OCI-LY7 (cell line): ENCODE results near the gene CDKAL1. TPM values are rescaled to one million over a fixed set of nuclear protein-coding genes. Genes with fewer than 3 reads are reported as not detected.

ENCODE experiments used
- BruUV-seq: library from RNA; stranded (reverse); fragments of 400-500 nt; replicated peaks from 2 replicates; lab custom pipeline; 2021; lab: Mats Ljungman, UMichigan
- CTCF ChIA-PET: fragments of 300-600 bp; sonication (Branson Sonifier 250); formaldehyde crosslinking; loops from one replicate; lab custom pipeline; 2022; ENCODE audit warnings: antibody characterized with exemption; ENCODE audit not compliant: unreplicated experiment; lab: Charles Lee
- POLR2A ChIA-PET: fragments of 300-600 bp; sonication (Branson Sonifier 250); formaldehyde crosslinking; loops from one replicate; lab custom pipeline; 2022; ENCODE audit warnings: antibody characterized with exemption; lab: Charles Lee
- DNase-seq: peaks from one replicate; pipeline ENCODE4 v3.0.0-alpha.2; 2015; ENCODE audit warnings: low spot score
- H2AFZ ChIP-seq: fragments of 200-600 bp; sonication (generic), shearing (Covaris generic); 2 replicates; pipeline ENCODE4 v1.6.1; 2014; ENCODE audit warnings: mild to moderate bottlenecking, antibody characterized with exemption, low read length, moderate library complexity
- H3K27ac ChIP-seq: fragments of 200-600 bp; sonication (generic); 2 replicates; pipeline ENCODE4 v1.5.1; 2014; ENCODE audit warnings: mixed run types, low read depth, mild to moderate bottlenecking, moderate library complexity, low read length, inconsistent platforms; ENCODE audit not compliant: poor library complexity, severe bottlenecking
- H3K36me3 ChIP-seq: fragments of 200-600 bp; sonication (generic); 2 replicates; pipeline ENCODE4 v1.6.1; 2014; ENCODE audit warnings: mild to moderate bottlenecking, antibody characterized with exemption, low read length, moderate library complexity, mixed read lengths; ENCODE audit not compliant: insufficient read depth
- H3K4me1 ChIP-seq: fragments of 200-600 bp; sonication (generic); 2 replicates; pipeline ENCODE4 v1.5.1; 2014; ENCODE audit warnings: mild to moderate bottlenecking, low read length; ENCODE audit not compliant: insufficient read depth, poor library complexity, severe bottlenecking
- H3K4me2 ChIP-seq: fragments of 200-600 bp; sonication (generic); 2 replicates; pipeline ENCODE4 v1.6.1; 2014; ENCODE audit warnings: mild to moderate bottlenecking, low read length
- H3K4me3 ChIP-seq: fragments of 200-600 bp; sonication (generic); 2 replicates; pipeline ENCODE4 v1.5.1; 2014; ENCODE audit warnings: mild to moderate bottlenecking, low read depth, low read length; ENCODE audit not compliant: poor library complexity, severe bottlenecking
- H3K79me2 ChIP-seq: fragments of 200-600 bp; sonication (generic); 2 replicates; pipeline ENCODE4 v1.6.1; 2016; ENCODE audit warnings: low read depth, mild to moderate bottlenecking, low read length, moderate library complexity, mixed read lengths; ENCODE audit not compliant: insufficient read depth
- H3K9me2 ChIP-seq: fragments of 200-600 bp; sonication (generic); 2 replicates; pipeline ENCODE4 v1.6.1; 2016; ENCODE audit warnings: mild to moderate bottlenecking, low read length, mixed read lengths; ENCODE audit not compliant: insufficient read depth
- H3K9me3 ChIP-seq: fragments of 200-600 bp; sonication (generic); 2 replicates; pipeline ENCODE4 v1.6.1; 2014; ENCODE audit warnings: mild to moderate bottlenecking, mixed run types, low read length, mixed read lengths
- H4K20me1 ChIP-seq: fragments of 200-600 bp; sonication (generic); 2 replicates; pipeline ENCODE4 v1.6.1; 2014; ENCODE audit warnings: mild to moderate bottlenecking, antibody characterized with exemption, low read length, moderate library complexity, mixed read lengths; ENCODE audit not compliant: insufficient read depth
- CTCF ChIP-seq: fragments of 200-600 bp; sonication (generic); conservative IDR thresholded peaks from 2 replicates; pipeline ENCODE4 v1.5.1; 2014; ENCODE audit warnings: mild to moderate bottlenecking, antibody characterized with exemption, low read length, moderate library complexity, mixed read lengths
- EZH2phosphoT487 ChIP-seq: fragments of 200-600 bp; sonication (generic); IDR thresholded peaks from 2 replicates; pipeline ENCODE4 v1.6.1; 2018; ENCODE audit warnings: low read depth, borderline replicate concordance, mild to moderate bottlenecking, mixed run types, antibody characterized with exemption, low read length, moderate library complexity, mixed read lengths
- intact Hi-C: fragments of 100-400 bp; cut with micrococcal nuclease; formaldehyde crosslinking; loops from one replicate; pipeline ENCODE4 v1.10.0; 2022; ENCODE audit not compliant: unreplicated experiment
- total RNA-seq, 2 experiments: library from RNA; depleted of rRNA in 1 of 2; stranded (reverse); fragments of >200 nt in 1 of 2; shearing (Covaris generic) in 1 of 2; gene quantifications; 2 replicates each; pipeline ENCODE4 v1.2.3, GENCODE V29; 2014 to 2022

Gene CDKAL1
- total RNA-seq, 2 experiments from 2014 or later, result 19.9 to 21.1 TPM

GRCh38 chr6:20632696-20633095, 98.4 kb downstream of the CDKAL1 start:
- ChIA-PET POLR2A (no interaction called here), CTCF (no interaction called here)
- Histone ChIP-seq H3K27ac (no peak overlapping the region), H3K36me3 (peaks cover 6% of the 10 kb centered on the region; the same call in 1 of the 2 replicates), H3K4me1 (no peaks in the 10 kb centered on the region), H2AFZ (no peak overlapping the region), H3K4me2 (no peak overlapping the region), H3K79me2 (peaks cover 4% of the 10 kb centered on the region; the same call in 1 of the 2 replicates), H3K9me3 (no peaks in the 10 kb centered on the region), H3K4me3 (no peak overlapping the region), H4K20me1 (no peaks in the 10 kb centered on the region), H3K9me2 (no peaks in the 10 kb centered on the region)
- intact Hi-C loops, result no loop called here
- TF ChIP-seq EZH2phosphoT487 (no peak), CTCF (no peak)
- DNase-seq, result no peak
- BruUV-seq, result no TSS peak

GRCh38 chr6:20633566-20634340, 99.5 kb downstream of the CDKAL1 start:
- POLR2A ChIA-PET, result no interaction called here
- CTCF ChIA-PET, result no interaction called here
- Histone ChIP-seq H3K36me3 (peaks cover 6% of the 10 kb centered on the region; the same call in 1 of the 2 replicates), H3K27ac (no peak overlapping the region), H3K9me2 (no peaks in the 10 kb centered on the region), H2AFZ (no peak overlapping the region), H3K4me1 (no peaks in the 10 kb centered on the region), H3K4me3 (no peak overlapping the region), H4K20me1 (no peaks in the 10 kb centered on the region), H3K9me3 (no peaks in the 10 kb centered on the region), H3K79me2 (peaks cover 4% of the 10 kb centered on the region; the same call in 1 of the 2 replicates), H3K4me2 (no peak overlapping the region)
- intact Hi-C loops, result no loop called here
- TF ChIP-seq CTCF (no peak), EZH2phosphoT487 (no peak)
- BruUV-seq, result no TSS peak
- DNase-seq, result no peak

- Histone ChIP-seq H3K27ac (no peak overlapping the region), H4K20me1 (no peaks in the 10 kb centered on the region), H3K36me3 (no peaks in the 10 kb centered on the region), H3K4me1 (no peaks in the 10 kb centered on the region), H3K4me3 (no peak overlapping the region), H3K9me2 (no peaks in the 10 kb centered on the region), H3K79me2 (peaks cover 4% of the 10 kb centered on the region; the same call in 1 of the 2 replicates), H2AFZ (no peak overlapping the region), H3K4me2 (no peak overlapping the region), H3K9me3 (no peaks in the 10 kb centered on the region)
- no peak for DNase-seq
- BruUV-seq, result no TSS peak
- CTCF ChIA-PET, result no interaction called here
- no peak for TF ChIP-seq EZH2phosphoT487
- TF ChIP-seq CTCF, result no peak
- intact Hi-C loops, result no loop called here
- POLR2A ChIA-PET, result interaction anchor here (0.6 to 1.0 kb wide), 2 partner anchors 9 to 453 kb away, joined by 3 to 5 read pairs; no protein-coding TSS in a partner anchor
Measured at GRCh38 chr6:20639161-20639560, 104.9 kb downstream of the CDKAL1 start.
